Effector memory CD4-positive, alpha-beta T cell (primary cell): Measurements from ENCODE around the gene DAB1.

ENCODE experiments used
- DNase-seq, 3 donors: peaks; one replicate each; pipeline ENCODE4 v3.0.0-alpha.2; 2020
- H3K27ac ChIP-seq: 2 replicates; pipeline ENCODE4 v1.7.0; 2013; ENCODE audit warnings: mild to moderate bottlenecking, low read length, moderate library complexity; ENCODE audit not compliant: insufficient read depth, poor library complexity, severe bottlenecking
- H3K27me3 ChIP-seq: replicated peaks from 2 replicates; pipeline ENCODE4 v1.7.0; 2013; ENCODE audit warnings: mild to moderate bottlenecking, low read length; ENCODE audit not compliant: insufficient read depth, control insufficient read depth, poor library complexity, severe bottlenecking
- H3K36me3 ChIP-seq: 2 replicates; pipeline ENCODE4 v1.7.0; 2013; ENCODE audit warnings: mild to moderate bottlenecking, low read length, moderate library complexity; ENCODE audit not compliant: control insufficient read depth, insufficient read depth
- H3K4me1 ChIP-seq: 2 replicates; pipeline ENCODE4 v1.7.0; 2013; ENCODE audit warnings: low read length, mild to moderate bottlenecking; ENCODE audit not compliant: control insufficient read depth, insufficient read depth, poor library complexity, severe bottlenecking
- H3K4me3 ChIP-seq: 2 replicates; pipeline ENCODE4 v1.7.0; 2013; ENCODE audit warnings: low read length, low read depth, mild to moderate bottlenecking; ENCODE audit not compliant: insufficient read depth, poor library complexity, severe bottlenecking
- H3K9me3 ChIP-seq: 2 replicates; pipeline ENCODE4 v1.7.0; 2013; ENCODE audit warnings: mild to moderate bottlenecking, low read length, moderate library complexity; ENCODE audit not compliant: control insufficient read depth
- total RNA-seq, 3 donors: gene quantifications; one replicate each; lab custom pipeline; 2026; lab: John Stamatoyannopoulos, UW

Gene DAB1
- total RNA-seq, result 3.6 to 5.5 (median 5.0) reads per million in 3 donors

GRCh38 chr1:57423656-57424211 lies at the start of gene DAB1:
DAB1 (minus strand) TSS chr1:57424060; CDS start chr1:57291030, 133,030 bp downstream.
- no peak within 1 kb of the TSS for H3K27ac ChIP-seq
- no peaks in the 10 kb centered on the region for H3K36me3 ChIP-seq
- peaks cover 11% of the 10 kb centered on the region for H3K4me1 ChIP-seq
- H3K9me3 ChIP-seq, result no peaks in the 10 kb centered on the region
- no peak for DNase-seq
- H3K27me3 ChIP-seq, result peaks cover 12% of the 10 kb centered on the region
- H3K4me3 ChIP-seq, result peak within 1 kb of the TSS; percentile 13

DNA sequence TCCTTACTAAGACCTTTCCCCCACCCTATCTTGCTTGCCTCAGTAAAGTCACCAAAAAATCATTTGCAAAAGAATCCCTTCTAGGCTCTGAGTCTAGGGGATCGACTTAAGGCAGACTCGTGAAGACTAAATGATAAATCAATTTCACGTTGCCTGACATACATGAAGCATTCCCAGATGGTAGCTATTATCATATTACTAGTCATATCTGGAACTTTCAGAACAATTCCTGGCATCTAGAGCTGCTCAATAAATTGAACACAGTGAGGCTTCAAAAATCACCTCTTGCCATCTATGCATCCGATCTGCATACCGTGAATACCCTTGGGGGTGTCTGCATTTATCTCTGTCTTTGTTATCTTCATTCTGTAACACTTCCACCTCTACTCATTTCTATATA lies 49.6 kb upstream of the DAB1 start:
- no peaks in the 10 kb centered on the region for H3K36me3 ChIP-seq

GRCh38 chr1:57471995-57472394 lies 48.1 kb upstream of the DAB1 start:
- DNase-seq, result no peak
- Histone ChIP-seq H3K27me3 (no peaks in the 10 kb centered on the region), H3K27ac (no peak overlapping the region), H3K4me3 (no peak overlapping the region), H3K9me3 (no peaks in the 10 kb centered on the region), H3K36me3 (no peaks in the 10 kb centered on the region), H3K4me1 (no peaks in the 10 kb centered on the region)

More for the DNA sequence above, 49.6 kb upstream of the DAB1 start:
- Histone ChIP-seq H3K9me3 (no peaks in the 10 kb centered on the region), H3K4me1 (no peaks in the 10 kb centered on the region), H3K27me3 (no peaks in the 10 kb centered on the region), H3K4me3 (no peak overlapping the region), H3K27ac (no peak overlapping the region)
- DNase-seq, result no peak

DNA sequence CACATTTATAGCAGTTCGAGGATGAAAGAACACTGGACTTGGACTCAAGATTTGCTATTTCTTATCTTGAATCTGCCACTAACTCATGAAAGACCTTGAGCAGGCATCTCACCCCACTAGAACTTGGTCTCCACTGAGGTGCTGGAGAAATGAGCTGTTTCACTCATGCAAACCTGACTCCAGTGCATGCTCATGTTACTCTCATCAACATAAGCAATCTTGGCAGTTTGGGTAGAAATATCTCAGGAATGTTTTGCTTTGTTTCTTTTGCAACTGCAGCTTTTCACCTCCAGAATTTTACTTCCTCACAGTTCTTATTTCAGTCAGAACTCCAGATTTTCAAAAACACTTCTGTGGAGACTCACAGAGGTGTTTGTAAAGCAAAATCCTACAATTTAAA lies 46.2 kb upstream of the DAB1 start:
- Histone ChIP-seq H3K4me1 (no peaks in the 10 kb centered on the region), H3K9me3 (no peaks in the 10 kb centered on the region), H3K4me3 (no peak overlapping the region), H3K36me3 (no peaks in the 10 kb centered on the region), H3K27ac (no peak overlapping the region), H3K27me3 (peaks cover 5% of the 10 kb centered on the region)
- DNase-seq, result no peak

DNA sequence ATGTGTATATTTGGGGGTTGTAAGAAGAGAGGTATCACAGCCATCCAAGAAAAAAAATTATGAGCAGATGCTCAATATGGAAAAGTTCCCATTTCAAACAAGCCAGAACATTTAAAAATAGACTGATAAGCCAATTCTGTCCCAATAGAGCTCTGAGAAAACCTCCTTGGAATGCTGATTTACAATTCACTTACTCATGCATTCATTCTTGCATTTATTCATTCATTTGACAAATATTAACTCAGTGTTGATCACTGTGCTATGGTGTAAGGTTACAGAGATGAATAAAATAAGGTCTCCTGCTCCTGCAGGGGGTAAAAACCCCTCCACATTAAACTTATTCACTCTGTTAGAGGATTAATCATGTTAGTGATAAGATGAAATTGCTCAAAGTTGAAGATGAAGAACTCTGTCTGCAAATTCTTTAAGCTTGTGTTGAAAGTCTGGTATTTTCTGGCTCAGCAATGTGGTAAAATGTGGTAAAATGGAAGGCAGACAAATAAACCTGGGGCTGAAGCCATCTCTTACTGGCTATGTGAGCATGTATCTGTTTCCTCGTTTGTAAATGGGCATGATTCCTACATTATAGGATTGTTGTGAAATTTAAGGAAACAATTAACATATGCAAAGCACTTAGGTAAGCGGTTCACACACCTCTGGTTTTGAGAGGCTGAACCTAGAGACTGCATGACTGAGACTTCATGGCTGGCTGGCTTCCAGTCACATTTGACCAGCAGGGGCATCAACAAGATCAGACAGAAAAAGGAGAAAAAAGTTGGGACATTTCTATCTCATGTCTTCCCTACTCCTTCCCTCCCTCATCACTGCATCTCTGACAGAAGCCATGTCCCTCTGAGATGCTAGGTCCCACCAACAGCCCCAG lies 45.0 kb upstream of the DAB1 start:
- no peak for DNase-seq

GRCh38 chr1:57467830-57468229 lies 44.0 kb upstream of the DAB1 start:
- H3K4me3 ChIP-seq, result no peak overlapping the region
- DNase-seq, result no peak
- H3K9me3 ChIP-seq, result no peaks in the 10 kb centered on the region
- H3K27ac ChIP-seq, result no peak overlapping the region
- H3K27me3 ChIP-seq, result peaks cover 5% of the 10 kb centered on the region
- no peaks in the 10 kb centered on the region for H3K4me1 ChIP-seq
- no peaks in the 10 kb centered on the region for H3K36me3 ChIP-seq

More for the DNA sequence above, 45.0 kb upstream of the DAB1 start:
- peaks cover 5% of the 10 kb centered on the region for H3K27me3 ChIP-seq
- H3K9me3 ChIP-seq, result no peaks in the 10 kb centered on the region
- no peak overlapping the region for H3K4me3 ChIP-seq
- no peaks in the 10 kb centered on the region for H3K4me1 ChIP-seq
- H3K27ac ChIP-seq, result no peak overlapping the region
- no peaks in the 10 kb centered on the region for H3K36me3 ChIP-seq

- Histone ChIP-seq H3K27me3 (peaks cover 5% of the 10 kb centered on the region), H3K4me3 (no peak overlapping the region), H3K4me1 (no peaks in the 10 kb centered on the region), H3K27ac (no peak overlapping the region), H3K9me3 (no peaks in the 10 kb centered on the region), H3K36me3 (no peaks in the 10 kb centered on the region)
- no peak for DNase-seq
Measured at GRCh38 chr1:57464756-57465155, 40.9 kb upstream of the DAB1 start.

DNA sequence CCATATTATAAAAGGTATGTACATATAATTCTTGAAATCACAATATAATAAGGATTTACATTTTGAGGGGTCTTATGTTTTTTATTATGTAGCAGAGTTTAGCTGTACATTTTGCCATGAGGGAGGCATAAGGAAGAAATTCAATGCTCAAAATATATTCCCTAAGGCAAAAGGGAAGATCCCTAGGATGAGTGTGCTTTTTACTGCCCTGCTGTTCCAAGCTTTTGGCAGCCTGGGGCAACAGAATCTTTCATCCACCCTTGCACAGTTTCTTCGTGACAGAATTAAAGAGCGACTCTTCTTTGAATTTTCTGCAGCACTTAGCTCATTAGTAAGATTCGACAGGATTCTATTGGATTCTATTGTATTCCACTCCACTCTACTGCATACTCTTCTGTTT lies 39.5 kb upstream of the DAB1 start:
- Histone ChIP-seq H3K9me3 (no peaks in the 10 kb centered on the region), H3K4me3 (no peak overlapping the region), H3K4me1 (no peaks in the 10 kb centered on the region), H3K36me3 (no peaks in the 10 kb centered on the region), H3K27me3 (peaks cover 5% of the 10 kb centered on the region), H3K27ac (no peak overlapping the region)
- DNase-seq, result no peak

DNA sequence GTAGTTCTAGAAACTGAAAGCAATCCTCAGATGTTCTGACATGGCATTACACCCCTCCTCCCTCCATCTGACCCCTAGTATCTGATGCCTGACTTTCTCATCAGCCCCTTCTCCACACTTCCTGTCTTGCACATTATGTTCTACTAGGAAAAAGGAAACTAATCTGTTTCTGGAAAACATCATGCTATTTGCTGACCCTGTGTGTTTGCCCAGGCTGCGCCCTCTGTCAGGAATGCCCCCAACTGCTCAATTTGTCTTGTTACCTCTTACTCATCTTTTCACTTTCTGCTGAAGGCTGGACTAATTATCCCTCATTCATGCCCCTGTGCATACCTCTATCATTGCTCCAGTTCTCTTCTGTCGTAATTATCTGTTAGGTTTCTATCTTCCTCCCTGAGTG lies 37.5 kb upstream of the DAB1 start:
- Histone ChIP-seq H3K36me3 (no peaks in the 10 kb centered on the region), H3K27me3 (peaks cover under 1% of the 10 kb centered on the region), H3K4me1 (no peaks in the 10 kb centered on the region), H3K4me3 (no peak overlapping the region), H3K9me3 (no peaks in the 10 kb centered on the region), H3K27ac (no peak overlapping the region)
- no peak for DNase-seq

- H3K36me3 ChIP-seq, result no peaks in the 10 kb centered on the region
- H3K4me1 ChIP-seq, result no peaks in the 10 kb centered on the region
- no peak overlapping the region for H3K4me3 ChIP-seq
- no peaks in the 10 kb centered on the region for H3K27me3 ChIP-seq
- no peaks in the 10 kb centered on the region for H3K9me3 ChIP-seq
- DNase-seq, result no peak
- no peak overlapping the region for H3K27ac ChIP-seq
Measured at GRCh38 chr1:57451516-57451915, 27.7 kb upstream of the DAB1 start.
